GM21723 (cell line): ENCODE measurements around the gene SPACDR.

Experiments
- ATAC-seq: cut with Tn5 transposase; IDR thresholded peaks from one replicate; pipeline ENCODE4 v1.9.1; 2021; ENCODE audit warnings: mild to moderate bottlenecking, moderate library complexity; ENCODE audit not compliant: unreplicated experiment

The SPACDR gene

DNA sequence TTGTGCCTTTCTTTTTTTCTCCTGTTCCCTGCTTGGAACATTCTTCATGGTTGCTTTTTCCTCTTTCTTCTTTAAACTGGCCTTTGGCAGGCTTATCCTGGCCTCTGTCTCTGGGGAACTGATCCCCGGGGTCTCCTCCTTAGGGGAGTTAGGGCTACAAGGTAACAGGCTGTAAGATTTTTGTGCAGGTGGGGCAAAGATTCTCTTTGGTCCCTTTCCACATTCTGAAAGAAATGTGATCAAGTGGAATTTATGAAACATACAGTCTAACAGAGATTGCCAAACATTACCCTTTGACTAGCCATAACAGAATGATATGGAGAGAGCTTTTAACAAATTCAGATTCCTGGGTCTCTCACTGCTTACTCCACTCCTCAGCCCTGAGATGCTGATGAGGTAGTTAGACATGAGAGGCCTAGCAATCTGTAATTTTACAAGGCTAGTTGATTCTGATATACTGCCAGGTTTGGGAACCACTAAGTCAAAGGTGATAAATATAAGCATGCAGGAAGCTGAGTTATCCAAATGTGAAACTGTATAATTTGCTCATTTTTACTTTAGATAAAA is 44.3 kb downstream of the SPACDR start:
- no peak for ATAC-seq

DNA sequence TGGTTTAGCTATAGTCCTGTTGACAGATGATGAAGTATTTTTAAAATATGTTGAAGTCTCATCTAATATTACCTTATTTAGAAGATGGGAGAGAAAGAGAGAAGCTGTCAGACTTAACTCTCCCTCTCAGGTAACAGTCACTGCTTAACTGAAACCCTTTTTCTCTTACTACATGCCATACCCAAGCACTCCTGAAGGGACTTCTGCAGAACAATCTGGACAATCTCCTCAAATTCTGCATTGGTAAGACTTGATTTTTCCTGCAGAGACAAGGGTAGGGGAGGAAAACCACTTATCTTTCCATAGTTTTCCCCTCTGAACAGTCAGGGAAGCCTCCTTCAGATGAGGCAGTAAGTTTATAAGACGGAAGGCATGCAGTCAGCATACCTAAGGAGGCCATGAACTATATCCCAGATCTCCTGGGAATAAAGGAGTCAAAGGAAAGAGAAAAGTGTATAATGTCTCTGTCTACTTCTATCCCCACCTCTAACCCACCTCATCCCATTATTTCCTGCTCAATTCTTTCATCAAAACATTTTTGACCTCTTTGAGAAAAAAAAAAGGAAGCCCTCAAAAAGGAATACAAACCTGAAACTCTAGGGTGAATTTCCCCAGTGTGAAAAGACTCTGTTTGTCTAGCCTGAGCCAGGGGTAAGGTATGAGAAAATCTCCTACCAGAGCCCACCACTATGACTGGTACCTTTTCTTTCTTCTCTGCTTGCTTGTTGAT is 45.0 kb downstream of the SPACDR start:
- ATAC-seq: no peak

DNA sequence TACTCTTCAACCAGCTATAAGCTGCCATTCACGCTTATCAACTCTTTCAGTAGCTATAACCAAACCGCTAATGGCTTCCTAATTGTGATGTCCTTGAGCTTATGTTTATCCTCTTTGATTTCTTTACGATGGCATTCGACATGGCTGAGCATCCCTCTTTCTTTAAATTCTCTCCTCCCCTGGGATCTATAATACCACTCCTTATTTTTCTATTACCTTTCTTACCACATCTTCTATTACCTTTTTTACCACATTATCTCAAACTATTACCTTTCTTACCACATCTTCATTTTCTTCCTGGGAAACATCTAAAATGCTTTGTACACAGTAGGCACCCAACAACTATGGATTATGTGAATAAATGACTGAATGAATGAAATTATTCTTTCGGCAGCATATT is 48.6 kb downstream of the SPACDR start:
- no peak for ATAC-seq

DNA sequence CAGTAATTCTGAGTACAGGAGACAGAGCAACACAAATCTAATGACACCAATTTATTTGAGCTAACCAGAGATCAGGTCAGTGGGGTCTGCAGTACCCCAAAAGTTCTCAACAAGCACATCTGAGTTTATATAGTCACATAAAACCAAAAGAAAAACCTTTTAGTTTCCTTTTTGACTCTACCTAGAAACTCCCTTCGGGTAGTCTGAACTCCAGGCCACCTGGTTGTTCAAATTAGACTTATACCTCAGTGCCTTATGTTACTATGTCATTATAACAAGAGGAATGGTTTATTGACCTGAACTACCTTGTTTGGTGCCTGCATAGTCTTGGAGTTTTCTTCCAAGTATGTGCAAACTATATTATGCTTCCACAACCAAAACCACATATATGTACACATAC is 50.2 kb downstream of the SPACDR start:
- no peak for ATAC-seq

DNA sequence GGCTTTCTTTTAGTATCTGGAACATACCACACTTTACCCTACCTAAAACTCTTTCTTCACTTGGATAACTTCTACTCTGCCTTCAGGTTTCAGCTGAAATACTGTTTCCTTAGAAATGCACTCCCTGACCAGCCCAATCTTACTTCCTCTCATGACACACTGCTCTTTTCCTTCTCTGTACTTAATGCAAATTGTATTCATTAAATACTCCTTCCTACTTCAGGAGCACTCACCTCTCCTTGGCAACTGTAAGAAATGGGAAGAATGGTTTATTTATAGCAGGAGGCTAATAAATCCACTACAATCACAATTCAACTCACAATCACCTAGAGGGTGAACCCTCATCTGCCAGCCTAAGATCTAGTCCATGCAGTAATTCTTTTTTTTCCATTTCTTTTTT is 50.7 kb downstream of the SPACDR start:
- ATAC-seq: no peak

DNA sequence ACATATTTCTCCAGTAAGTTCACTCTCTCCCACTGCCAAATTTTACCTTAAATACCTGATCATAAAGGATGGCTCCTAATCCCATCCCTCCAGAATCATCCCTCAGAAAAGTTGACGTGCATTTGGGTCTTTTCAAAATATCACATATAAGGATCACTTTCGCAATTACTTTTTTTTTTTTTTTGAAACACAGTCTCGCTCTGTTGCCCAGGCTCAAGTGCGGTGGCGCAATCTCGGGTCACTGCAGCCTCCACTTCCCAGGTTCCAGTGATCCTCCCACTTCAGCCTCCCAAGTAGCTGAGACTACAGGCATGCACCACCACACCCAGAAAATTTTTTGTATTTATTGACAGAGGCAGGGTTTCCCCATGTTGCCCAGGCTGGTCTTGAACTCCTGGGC is 53.0 kb downstream of the SPACDR start:
- no peak for ATAC-seq

DNA sequence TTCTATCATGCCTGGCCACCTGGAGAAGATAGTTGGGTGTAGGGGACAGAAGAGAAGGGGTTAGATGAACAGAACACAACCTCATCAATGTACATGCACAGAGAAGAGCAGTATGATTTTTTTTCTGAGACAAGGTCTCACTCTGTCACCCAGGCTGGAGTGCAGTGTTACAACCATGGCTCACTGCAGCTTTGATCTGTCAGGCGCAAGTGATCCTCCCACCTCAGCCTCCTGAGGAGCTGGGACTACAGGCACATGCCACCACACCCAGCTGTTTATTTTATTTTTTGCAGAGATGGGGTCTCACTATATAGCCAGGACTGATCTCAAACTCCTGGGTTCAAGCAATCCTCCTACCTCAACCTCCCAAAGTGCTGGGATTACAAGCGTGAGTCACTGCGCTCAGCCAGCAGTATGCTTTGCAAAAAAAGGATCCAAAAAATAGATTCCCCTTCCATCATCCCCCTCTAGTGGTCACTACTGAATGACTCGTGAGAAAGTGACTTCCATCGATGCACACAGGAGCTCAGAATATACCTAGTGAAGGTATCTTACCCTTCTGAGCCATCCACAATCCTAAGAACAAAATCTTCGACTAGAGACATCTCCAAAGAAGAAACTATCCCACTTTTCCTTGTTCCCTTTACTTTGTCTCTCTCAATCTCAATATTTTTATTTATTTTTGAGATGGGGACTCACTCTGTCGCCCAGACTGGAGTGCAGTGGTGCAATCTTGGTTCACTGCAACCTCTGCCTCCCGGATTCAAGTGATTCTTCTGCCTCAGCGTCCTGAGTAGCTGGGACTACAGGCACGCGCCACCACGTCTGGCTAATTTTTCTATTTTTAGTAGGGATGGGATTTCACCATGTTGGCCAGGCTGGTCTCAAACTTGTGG is 56.5 kb downstream of the SPACDR start:
- peak; percentile 78 for ATAC-seq

DNA sequence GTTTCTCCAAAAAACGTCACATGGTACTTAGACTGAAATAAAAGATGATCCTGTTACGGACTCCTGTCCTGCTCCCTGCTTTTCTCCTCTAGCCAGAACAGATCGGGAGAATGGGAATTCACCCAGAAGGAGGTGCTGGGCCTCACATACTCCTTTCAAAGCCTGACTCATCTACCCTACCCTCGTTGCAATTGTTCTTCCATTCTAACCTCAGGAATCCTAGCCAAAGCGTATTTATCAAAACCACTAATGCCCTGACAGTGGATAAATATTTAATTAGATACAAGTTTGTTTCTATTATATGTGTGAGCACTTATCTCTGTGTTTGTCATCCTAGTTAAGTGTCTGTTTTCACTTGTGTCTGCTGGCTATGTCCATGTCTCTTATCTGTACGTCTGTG is 57.3 kb downstream of the SPACDR start:
- ATAC-seq: no peak
